H1 (cell line): ENCODE results near the gene PCSK9. TPM values are rescaled to one million over a fixed set of nuclear protein-coding genes. Genes with fewer than 3 reads are reported as not detected.

Experiments used
- CBX8 ChIP-seq: fragments of 300-800, 300-1000 bp; sonication (generic); IDR thresholded peaks from 2 replicates; pipeline ENCODE4 v1.7.1; 2016; ENCODE audit warnings: low read depth, low read length, borderline replicate concordance
- JUN ChIP-seq: IDR thresholded peaks from 2 replicates; pipeline ENCODE4 v1.6.1; 2011; ENCODE audit warnings: low read depth, mild to moderate bottlenecking, improper control_type of control experiment, low read length
- KDM4A ChIP-seq: IDR thresholded peaks from one replicate; pipeline ENCODE4 v1.7.1; 2012; ENCODE audit warnings: low read depth, mild to moderate bottlenecking, moderate library complexity, low read length, inconsistent platforms; ENCODE audit not compliant: severe bottlenecking
- RAD21 ChIP-seq, 2 experiments: IDR thresholded peaks in 1 of 2; conservative IDR thresholded peaks in 1 of 2; 2 replicates each; pipeline ENCODE4 v1.6.1; 2011; ENCODE audit warnings: low read depth in 2 of 2, low read length in 2 of 2, improper control_type of control experiment in 1 of 2, inconsistent platforms in 1 of 2, mild to moderate bottlenecking in 1 of 2, moderate library complexity in 1 of 2
- SUZ12 ChIP-seq: fragments of 200-600 bp; sonication (generic); IDR thresholded peaks from 2 replicates; pipeline ENCODE4 v1.6.1; 2012; ENCODE audit warnings: mild to moderate bottlenecking, inconsistent platforms, low read length, moderate library complexity, mixed read lengths
- TAF7 ChIP-seq: optimal IDR thresholded peaks from 2 replicates; pipeline ENCODE3; 2011; ENCODE audit warnings: low read depth, mild to moderate bottlenecking, inconsistent platforms, low read length, moderate library complexity, borderline replicate concordance
- polyA plus RNA-seq, 7 experiments: library from polyadenylated mRNA; depleted of rRNA in 3 of 7; stranded (reverse) in 5 of 7; unstranded in 2 of 7; fragments of >200 nt in 5 of 7; fragments of 200-250 nt in 2 of 7; gene quantifications; 1 replicate in 5 of 7; 2 replicates in 1 of 7; 4 replicates in 1 of 7; pipeline versions ENCODE4 v1.2.1 to v1.2.3, GENCODE V29; 2011 to 2013; ENCODE audit warnings: missing spikeins in 2 of 7, mixed read lengths in 2 of 7
- total RNA-seq: library from RNA; stranded (reverse); fragmentation: NEBNext Ultra II Directional; extraction: Animal tissue kit (Norgen Biotek cat#: 25700); gene quantifications from 2 replicates; pipeline ENCODE4 v1.2.1, GENCODE V29; 2021
- TF ChIP-seq, protein P1 (sequence below): fragments of 300-600 bp; sonication (generic); IDR thresholded peaks from 2 replicates; pipeline ENCODE4 v1.7.1; 2012; ENCODE audit warnings: low read length, moderate library complexity, mild to moderate bottlenecking, inconsistent platforms; ENCODE audit not compliant: insufficient replicate concordance
- TF ChIP-seq, protein P2 (sequence below): IDR thresholded peaks from 2 replicates; pipeline ENCODE4 v1.6.1; 2012; ENCODE audit warnings: low read length, inconsistent platforms
- TF ChIP-seq, protein P3 (sequence below): IDR thresholded peaks from 2 replicates; pipeline ENCODE4 v1.6.1; 2012; ENCODE audit warnings: inconsistent platforms

Gene PCSK9
- total and polyA plus RNA-seq, 2 of the 8 experiments (the other 6 are each of a cell fraction or from before 2014, with no cell fraction given), result 22.3 to 32.3 TPM

DNA sequence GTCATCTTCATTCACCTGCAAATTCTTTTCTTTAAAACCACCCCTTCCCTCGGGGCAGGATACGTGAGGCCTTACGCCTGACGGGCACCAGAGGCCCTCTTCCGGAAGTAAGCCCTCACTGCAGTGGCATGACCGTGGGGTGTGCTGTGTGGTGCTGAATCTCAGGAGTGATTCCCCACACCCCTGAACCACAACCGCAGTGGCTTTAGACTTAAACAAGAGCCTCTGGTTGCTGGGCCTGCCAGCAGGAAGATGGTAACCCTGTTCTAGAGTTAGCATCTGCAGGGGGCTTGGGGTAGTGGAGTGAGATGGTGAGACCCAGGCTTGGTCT, 28.5 kb upstream of the PCSK9 start (continued):
- TF ChIP-seq, protein P1, sequence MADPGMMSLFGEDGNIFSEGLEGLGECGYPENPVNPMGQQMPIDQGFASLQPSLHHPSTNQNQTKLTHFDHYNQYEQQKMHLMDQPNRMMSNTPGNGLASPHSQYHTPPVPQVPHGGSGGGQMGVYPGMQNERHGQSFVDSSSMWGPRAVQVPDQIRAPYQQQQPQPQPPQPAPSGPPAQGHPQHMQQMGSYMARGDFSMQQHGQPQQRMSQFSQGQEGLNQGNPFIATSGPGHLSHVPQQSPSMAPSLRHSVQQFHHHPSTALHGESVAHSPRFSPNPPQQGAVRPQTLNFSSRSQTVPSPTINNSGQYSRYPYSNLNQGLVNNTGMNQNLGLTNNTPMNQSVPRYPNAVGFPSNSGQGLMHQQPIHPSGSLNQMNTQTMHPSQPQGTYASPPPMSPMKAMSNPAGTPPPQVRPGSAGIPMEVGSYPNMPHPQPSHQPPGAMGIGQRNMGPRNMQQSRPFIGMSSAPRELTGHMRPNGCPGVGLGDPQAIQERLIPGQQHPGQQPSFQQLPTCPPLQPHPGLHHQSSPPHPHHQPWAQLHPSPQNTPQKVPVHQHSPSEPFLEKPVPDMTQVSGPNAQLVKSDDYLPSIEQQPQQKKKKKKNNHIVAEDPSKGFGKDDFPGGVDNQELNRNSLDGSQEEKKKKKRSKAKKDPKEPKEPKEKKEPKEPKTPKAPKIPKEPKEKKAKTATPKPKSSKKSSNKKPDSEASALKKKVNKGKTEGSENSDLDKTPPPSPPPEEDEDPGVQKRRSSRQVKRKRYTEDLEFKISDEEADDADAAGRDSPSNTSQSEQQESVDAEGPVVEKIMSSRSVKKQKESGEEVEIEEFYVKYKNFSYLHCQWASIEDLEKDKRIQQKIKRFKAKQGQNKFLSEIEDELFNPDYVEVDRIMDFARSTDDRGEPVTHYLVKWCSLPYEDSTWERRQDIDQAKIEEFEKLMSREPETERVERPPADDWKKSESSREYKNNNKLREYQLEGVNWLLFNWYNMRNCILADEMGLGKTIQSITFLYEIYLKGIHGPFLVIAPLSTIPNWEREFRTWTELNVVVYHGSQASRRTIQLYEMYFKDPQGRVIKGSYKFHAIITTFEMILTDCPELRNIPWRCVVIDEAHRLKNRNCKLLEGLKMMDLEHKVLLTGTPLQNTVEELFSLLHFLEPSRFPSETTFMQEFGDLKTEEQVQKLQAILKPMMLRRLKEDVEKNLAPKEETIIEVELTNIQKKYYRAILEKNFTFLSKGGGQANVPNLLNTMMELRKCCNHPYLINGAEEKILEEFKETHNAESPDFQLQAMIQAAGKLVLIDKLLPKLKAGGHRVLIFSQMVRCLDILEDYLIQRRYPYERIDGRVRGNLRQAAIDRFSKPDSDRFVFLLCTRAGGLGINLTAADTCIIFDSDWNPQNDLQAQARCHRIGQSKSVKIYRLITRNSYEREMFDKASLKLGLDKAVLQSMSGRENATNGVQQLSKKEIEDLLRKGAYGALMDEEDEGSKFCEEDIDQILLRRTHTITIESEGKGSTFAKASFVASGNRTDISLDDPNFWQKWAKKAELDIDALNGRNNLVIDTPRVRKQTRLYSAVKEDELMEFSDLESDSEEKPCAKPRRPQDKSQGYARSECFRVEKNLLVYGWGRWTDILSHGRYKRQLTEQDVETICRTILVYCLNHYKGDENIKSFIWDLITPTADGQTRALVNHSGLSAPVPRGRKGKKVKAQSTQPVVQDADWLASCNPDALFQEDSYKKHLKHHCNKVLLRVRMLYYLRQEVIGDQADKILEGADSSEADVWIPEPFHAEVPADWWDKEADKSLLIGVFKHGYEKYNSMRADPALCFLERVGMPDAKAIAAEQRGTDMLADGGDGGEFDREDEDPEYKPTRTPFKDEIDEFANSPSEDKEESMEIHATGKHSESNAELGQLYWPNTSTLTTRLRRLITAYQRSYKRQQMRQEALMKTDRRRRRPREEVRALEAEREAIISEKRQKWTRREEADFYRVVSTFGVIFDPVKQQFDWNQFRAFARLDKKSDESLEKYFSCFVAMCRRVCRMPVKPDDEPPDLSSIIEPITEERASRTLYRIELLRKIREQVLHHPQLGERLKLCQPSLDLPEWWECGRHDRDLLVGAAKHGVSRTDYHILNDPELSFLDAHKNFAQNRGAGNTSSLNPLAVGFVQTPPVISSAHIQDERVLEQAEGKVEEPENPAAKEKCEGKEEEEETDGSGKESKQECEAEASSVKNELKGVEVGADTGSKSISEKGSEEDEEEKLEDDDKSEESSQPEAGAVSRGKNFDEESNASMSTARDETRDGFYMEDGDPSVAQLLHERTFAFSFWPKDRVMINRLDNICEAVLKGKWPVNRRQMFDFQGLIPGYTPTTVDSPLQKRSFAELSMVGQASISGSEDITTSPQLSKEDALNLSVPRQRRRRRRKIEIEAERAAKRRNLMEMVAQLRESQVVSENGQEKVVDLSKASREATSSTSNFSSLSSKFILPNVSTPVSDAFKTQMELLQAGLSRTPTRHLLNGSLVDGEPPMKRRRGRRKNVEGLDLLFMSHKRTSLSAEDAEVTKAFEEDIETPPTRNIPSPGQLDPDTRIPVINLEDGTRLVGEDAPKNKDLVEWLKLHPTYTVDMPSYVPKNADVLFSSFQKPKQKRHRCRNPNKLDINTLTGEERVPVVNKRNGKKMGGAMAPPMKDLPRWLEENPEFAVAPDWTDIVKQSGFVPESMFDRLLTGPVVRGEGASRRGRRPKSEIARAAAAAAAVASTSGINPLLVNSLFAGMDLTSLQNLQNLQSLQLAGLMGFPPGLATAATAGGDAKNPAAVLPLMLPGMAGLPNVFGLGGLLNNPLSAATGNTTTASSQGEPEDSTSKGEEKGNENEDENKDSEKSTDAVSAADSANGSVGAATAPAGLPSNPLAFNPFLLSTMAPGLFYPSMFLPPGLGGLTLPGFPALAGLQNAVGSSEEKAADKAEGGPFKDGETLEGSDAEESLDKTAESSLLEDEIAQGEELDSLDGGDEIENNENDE, result no peak
- peak; percentile 40 to 46 for TF ChIP-seq RAD21 (IDR thresholded peaks at IDR 0.05 in 1 of 2, conservative IDR thresholded peaks at IDR 0.05 in 1 of 2; ENCODE audit: low read depth in 2 of 2, low read length in 2 of 2)
- TF ChIP-seq, protein P2, sequence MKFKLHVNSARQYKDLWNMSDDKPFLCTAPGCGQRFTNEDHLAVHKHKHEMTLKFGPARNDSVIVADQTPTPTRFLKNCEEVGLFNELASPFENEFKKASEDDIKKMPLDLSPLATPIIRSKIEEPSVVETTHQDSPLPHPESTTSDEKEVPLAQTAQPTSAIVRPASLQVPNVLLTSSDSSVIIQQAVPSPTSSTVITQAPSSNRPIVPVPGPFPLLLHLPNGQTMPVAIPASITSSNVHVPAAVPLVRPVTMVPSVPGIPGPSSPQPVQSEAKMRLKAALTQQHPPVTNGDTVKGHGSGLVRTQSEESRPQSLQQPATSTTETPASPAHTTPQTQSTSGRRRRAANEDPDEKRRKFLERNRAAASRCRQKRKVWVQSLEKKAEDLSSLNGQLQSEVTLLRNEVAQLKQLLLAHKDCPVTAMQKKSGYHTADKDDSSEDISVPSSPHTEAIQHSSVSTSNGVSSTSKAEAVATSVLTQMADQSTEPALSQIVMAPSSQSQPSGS, result no peak
- TF ChIP-seq CBX8, result no peak
- TF ChIP-seq KDM4A, result no peak
- TF ChIP-seq TAF7, result no peak
- TF ChIP-seq, protein P3, sequence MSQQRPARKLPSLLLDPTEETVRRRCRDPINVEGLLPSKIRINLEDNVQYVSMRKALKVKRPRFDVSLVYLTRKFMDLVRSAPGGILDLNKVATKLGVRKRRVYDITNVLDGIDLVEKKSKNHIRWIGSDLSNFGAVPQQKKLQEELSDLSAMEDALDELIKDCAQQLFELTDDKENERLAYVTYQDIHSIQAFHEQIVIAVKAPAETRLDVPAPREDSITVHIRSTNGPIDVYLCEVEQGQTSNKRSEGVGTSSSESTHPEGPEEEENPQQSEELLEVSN, result no peak
- no peak for TF ChIP-seq JUN
- TF ChIP-seq SUZ12, result no peak
